GM19351 (cell line): ENCODE data around the gene SPTLC1.
"Not testable (repeated sequence)": the region's sequence is repeated elsewhere in the genome, so short reads cannot be mapped to it uniquely, and the experiment has no call there.

Source experiments
- ATAC-seq: cut with Tn5 transposase; IDR thresholded peaks from one replicate; pipeline ENCODE4 v1.9.1; 2021; ENCODE audit warnings: mild to moderate bottlenecking, moderate library complexity; ENCODE audit not compliant: unreplicated experiment

Gene SPTLC1

DNA sequence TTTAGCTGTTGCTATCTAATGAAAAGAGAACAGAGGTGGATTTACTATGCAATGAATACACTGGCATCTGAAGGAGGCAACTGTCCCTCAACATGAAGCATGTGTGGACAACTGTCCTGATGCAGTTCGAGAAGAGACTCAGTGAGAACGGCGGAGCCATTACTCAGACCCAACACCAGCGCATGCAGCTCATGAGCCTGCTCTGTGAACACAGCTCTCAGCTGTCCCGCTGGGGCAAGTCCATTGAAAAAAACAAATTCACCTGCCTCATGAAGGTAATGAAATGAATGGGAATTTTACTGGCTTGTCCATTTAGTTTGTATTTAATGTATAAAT lies 78.8 kb downstream of the SPTLC1 start:
- ATAC-seq = no peak

DNA sequence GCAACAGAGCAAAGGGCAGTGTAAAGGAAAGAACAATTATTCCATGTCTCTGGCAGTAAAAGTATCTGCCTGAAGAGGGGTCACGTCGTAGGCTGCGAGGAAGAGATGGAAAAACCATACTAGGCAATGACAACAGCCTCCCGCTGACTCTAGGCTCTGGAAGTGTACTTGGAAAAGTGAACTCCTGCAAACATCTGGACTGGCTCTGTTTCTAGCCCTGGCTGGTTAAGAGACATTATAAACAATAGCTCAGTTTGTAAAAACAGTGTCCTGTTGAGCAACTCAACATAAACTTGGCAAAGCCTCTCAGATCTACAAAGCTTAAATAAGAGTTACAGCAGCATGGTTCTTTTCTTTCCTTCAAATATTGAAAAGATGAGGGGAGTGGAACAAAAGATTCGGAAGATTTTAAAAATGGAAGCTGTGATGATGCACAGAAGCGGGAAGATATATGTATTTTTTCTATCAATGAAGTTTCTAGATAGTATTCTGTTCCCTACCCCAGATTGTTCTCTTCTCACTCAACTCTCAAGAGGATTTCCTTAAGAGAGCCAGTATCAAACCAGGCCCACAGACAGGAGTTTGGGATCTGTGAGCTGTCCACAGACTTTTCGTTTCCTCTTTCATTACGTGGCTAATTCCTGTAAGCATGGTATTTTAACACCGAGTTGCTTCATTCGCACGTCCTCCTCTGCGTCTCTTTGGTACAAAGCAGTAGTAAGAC lies 79.4 kb downstream of the SPTLC1 start:
- ATAC-seq = no peak

DNA sequence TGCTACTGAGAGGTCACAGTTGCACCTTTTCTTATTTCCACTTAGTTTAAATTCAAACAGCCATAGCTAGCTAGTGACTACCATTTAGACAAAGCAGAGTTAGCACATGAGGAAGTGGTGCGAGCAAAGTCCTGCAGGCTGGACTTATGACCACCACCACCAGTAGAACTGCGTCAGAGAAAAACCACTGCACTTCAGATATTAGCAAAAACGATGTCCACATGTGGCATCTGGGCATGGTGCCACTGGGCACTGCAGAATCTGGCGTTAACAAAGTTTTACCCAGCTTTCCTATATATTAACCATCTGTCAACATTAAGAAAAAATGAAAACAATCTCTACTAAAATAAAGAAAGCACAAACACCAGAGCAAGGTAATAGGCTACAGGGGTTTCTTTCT lies 80.1 kb downstream of the SPTLC1 start:
- ATAC-seq = no peak

DNA sequence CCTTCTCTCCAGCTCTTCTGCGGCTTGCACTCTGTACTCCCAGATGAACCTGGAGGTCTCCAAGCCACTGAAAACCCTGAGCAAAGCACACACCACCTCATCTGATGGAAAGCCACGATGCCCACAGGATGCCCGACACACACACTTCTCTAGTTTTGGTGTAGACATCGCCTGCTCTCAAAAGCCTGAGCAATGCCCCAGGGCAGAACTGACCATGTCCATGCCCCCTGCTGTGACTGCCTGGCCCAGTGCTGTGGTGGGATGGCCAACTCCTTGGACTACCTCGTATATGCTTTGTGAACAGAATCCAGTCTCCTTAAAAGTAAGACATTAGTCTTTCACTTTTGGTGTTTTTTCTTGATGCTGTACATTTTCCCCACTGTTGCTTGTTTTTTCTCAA lies 81.2 kb downstream of the SPTLC1 start:
- ATAC-seq = no peak

DNA sequence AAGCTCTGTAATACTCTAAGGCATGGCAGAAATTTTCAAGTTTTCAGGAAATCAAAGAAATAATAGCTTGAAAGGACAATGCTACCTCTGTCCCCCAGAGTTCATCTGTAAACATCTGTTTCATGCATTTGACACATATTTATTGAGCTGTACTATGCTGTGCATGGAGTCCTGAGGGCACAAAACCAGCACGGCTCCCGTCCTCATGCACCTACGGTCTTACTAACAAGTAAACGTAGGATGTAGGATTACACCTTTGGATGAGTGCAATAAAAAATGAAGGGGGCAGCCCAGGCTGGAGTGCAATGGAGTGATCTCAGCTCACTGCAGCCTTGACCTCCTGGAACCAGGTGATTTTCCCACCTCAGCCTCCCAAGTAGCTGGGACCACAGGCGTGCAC lies 81.9 kb downstream of the SPTLC1 start:
- no peak for ATAC-seq

DNA sequence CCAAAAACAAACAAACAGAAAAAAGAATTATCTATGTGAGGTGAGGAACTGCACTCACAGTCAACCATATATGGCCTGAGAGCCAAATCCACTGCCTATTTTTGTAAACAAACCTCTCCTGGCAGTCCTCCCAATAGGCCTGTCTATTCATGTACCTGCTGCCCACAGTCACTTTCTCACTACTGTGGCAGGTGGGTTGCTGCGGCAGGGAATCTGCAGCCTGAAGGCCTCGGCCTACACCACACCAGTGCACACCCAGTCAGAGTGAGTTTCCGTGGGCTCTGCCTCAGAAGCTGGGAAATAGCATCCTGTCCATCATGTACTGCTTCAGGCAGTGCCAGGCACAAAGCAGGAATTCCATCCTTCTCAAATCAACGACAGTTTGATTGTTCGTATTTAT lies 82.3 kb downstream of the SPTLC1 start:
- ATAC-seq = no peak

DNA sequence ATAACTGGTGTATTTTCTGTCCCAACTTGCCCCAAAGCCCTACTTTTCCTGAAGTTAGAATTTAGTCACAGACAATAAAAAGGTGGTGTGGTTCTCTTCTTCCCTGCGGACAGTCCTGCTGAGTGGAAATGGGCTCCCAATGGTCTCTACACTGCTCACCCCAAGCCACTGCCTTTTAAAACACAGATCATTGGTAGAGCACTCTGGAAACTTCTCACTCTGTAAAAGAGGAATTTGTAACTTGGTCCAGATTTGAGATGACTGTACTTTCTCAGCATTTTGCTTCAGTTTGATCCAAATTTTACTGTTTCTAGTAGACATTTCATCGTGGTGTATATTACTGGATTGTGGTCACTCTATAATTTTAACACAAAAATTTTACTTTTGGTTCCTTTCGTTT lies 84.8 kb downstream of the SPTLC1 start:
- ATAC-seq = no peak

DNA sequence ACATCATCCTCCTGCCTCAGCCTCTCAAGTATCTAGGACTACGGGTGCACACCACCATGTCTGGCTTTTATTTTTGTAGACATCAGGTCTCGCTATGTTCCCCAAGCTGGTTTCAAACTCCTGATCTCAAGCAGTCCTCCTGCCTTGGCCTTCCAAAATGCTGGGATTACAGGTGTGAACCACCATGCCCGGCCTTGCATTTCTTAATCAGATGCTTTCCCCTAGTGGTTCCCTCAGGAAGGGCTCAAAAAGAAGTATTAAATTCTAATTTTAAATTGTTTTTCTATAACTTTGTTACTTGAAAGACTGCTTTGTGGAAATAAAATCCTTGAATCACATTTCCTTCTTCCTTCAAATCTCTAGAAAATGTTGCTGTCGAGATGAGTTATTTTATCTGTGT lies 85.7 kb downstream of the SPTLC1 start:
- no peak for ATAC-seq

DNA sequence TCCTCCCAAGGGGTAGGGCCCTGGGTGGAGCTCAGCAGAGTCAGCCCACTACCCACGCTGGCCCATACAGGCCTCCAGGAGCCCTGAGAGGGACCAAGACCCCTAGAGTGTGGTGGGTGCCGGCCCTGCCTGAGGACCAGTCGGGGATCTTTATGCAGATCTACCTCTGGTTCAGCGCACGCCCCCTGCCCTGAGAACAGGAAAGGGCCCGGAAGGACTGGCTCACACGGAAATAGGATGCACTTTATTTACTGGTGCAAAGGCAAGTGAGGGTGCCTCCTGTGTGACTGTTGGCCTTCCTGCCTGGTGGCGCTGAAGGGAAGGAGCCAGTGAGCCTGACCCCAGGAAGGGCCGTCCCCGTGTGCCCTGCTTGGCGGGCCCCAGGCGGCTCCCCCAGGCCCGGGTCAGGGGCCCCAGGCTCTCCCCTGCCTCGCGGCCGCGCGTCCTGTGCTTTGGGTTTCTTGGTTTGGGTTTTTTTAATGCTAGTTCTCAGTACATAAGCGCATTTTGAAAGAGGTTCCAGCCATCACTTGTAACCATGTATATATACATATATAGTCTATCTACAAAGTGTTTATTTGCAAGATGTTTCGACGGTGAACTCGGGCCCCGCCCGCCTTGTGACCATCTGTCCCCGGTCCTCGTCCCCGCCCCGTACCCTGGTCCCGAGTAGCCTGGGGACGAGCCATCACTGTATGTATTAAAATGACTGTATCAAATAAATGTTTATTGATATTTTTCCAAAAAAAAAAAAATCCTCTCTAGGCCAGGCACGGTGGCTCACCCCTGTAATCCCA lies 88.8 kb downstream of the SPTLC1 start:
- no peak for ATAC-seq

DNA sequence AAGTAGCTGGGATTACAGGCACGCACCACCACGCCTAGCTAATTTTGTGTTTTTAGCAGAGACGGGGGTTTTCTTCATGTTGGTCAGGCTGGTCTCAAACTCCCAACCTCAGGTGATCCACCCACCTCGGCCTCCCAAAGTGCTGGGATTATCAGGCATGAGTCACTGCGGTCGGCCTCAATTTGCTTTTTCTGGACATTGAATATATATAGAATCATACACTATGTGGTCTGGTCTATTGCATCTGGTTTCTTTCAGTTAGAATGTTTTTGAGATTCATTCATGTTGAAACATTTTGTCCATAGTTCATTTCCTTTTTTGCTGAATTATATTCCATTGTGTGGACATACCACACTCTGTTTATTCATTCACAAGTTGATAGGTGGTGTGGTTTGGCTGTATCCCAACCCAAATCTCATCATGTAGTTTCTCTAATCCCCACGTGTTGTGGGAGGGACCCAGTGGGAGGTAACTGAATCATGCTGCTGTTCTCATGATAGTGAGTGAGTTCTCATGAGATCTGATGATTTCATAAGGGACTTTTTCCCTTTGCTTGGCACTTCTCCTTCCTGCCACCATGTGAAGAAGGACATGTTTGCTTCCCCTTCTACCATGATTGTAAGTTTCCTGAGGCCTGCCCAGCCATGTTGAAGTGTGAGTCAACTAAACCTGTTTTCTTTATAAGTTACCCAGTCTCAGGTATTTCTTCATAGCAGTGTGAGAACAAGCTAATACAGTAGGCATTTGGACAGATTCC lies 93.2 kb downstream of the SPTLC1 start:
- ATAC-seq = not testable (repeated sequence)

DNA sequence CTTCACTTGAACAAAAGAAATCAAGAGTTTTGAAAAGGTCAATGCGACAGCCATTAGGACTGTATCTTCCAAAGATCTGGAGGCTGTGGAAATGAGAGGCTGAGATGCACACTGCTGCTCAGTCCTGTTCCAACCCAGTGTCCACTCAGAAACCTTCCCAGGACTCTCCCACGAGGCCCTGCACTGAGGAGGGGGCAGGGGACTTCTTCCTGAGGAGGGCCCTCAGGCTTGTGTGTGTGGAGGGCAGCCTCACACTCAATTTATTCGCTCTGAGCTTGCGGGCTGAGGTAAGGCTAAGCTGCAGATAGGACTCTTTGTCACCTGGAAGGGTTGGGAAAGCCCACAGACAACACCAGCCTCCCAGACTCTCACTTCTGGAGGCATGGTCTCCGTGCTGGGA lies 95.6 kb downstream of the SPTLC1 start:
- no peak for ATAC-seq

DNA sequence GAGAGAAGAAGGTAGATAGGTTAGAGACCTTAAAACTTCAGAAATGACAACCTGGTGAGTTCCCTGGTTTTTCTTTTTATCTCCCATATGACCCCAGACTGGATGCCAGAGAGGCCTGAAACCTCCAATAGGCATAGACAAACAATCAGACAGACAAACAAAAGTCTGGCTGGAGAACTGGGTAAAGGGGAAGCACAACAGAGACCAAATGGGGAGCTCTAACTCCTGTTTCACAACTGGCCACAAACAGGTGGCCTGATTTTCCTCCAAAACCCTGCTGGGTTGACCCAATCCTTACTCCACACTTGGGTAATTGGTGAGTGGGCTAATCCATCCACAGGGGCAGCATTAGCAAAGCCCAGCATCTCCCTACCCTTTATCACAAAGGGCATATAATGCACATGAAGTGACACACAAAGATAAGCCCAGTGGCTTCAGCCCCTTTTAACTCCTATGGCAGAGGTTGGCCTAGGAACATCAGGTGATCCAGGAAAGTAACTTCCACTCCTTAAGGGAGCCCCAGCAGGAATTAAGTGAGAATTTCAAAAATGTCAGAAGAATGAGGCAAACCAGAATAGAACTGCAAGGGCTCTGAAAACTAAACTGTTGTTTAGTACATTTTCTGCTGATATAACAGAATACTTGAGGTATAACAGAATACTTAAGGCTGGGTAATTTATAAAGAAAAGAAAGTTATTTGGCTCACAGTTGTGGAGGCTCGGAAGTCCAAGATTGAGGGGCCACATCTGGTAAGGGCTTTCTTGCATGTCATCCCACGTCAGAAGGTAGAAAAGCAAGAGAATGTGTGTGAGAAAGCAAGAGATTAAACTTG lies 104.3 kb downstream of the SPTLC1 start:
- ATAC-seq = no peak

DNA sequence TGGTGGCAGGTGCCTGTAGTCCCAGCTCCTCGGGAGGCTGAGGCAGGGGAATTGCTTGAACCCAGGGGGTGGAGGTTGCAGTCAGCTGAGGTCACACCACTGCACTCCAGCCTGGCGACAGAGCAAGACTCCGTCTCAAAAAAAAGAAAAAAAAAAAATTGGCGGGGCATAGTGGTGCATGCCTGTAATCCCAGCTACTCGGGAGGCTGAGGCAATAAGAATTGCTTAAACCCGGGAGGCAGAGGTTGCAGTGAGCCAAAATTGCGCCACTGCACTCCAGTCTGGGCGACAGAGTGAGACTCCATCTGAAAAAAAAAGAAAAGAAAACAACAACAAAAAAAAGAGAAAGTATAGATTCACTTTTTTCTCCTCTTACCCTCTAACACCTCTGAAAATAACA lies 105.0 kb downstream of the SPTLC1 start:
- ATAC-seq = not testable (repeated sequence)

DNA sequence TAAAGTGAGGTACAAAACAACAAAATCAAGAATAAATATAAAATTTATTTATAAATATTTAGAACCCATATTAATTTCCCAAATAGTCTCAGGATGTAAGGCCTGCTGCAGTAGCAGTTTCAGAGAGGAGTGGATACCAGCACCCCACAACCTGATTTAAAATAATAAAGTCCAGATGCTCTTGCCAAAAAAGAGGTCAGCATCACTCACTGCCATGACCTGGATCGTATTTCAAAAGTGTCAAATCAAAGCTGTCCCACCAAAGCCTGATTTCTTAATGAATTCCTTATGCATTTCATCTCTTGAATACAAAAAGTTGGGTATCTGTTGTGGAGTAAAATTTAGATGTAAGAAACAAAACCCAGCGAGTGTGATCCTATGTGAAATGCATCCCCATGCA lies 107.2 kb downstream of the SPTLC1 start:
- ATAC-seq = no peak

DNA sequence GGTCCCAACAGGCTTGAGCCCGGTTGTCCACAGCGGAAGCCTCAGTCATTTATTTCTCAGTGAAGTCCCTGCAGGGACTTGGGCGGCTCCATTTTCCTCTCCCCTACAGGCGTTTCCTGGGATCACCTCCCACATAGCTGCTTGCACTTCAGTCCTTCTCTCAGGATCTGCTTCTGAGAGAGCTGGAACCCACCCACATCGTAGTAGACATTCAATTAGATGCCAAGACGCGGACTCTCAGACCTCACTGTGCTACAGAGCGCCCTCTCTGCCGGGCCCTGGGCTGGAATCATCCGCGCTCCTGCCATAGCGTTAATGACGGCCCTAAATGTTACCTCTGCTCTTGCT lies 111.2 kb downstream of the SPTLC1 start:
- ATAC-seq = no peak

DNA sequence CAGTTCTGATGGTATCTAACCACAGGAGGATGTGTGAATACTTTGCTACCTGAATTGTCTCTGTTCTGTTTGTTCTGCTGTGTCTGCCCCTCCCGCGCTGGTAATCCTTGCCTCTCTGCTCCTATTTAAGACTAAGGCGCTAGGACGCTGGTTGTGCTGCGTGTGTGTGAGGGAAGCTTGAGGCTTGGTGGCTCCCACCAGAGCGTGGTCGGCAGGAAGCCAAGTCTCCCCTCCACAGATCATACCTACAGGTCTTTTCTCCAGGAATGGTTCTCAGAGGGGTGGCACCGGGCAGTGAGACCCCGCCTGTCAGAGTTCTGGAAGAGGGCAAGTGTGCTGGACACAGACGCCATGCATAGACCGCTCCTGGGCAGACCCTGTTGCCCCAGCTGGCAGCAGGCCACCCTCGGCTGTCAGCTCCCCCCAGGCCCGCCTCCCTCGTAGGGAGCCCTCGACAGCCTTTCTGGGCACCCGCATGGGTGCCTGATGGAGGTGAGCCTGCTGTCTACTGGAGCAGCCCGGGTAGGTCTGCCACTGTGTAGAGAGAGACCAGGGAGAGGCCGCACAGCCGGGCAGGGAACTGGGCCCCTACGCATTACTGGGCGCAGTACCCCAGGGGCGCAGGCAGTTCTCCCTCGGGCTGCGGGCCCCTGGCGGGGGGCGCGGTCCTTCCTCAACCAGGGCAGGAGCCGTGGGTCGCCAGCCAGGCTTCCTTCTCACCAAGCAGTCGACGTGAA lies 111.7 kb downstream of the SPTLC1 start:
- no peak for ATAC-seq

DNA sequence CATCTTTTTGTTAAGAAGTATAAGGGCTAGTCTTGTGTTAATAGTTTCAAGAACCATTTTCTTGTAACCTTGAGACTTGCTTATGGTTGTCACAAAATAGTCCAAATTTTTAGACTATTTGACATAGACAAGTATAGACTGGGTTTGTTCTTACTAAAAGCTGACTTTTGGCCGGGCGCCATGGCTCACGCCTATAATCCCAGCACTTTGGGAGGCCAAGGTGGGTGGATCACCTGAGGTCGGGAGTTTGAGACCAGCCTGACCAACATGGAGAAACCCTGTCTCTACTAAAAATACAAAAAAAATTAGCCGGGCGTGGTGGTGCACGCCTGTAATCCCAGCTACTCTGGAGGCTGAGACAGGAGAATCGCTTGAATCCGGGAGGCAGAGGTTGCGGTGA lies 113.3 kb downstream of the SPTLC1 start:
- not testable (repeated sequence) for ATAC-seq

DNA sequence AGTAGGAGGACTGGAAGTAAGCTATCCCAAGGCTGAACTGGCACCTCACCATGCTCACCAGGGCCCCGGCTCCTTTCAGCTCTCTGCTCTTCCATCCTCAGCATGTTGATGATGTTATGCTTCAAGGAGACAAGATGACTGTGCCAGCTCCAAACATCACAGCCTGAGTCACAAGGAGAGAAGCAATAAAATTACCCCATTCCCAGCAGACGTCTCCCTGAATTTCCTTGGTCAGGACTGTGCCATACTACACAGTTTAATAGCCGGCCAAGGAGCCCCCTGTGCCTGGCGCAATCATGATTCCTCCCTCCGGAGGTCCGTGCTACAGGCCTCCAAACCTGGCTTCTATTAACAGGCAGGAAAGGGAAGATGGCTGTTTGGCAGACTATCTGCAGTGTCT lies 114.0 kb downstream of the SPTLC1 start:
- no peak for ATAC-seq

DNA sequence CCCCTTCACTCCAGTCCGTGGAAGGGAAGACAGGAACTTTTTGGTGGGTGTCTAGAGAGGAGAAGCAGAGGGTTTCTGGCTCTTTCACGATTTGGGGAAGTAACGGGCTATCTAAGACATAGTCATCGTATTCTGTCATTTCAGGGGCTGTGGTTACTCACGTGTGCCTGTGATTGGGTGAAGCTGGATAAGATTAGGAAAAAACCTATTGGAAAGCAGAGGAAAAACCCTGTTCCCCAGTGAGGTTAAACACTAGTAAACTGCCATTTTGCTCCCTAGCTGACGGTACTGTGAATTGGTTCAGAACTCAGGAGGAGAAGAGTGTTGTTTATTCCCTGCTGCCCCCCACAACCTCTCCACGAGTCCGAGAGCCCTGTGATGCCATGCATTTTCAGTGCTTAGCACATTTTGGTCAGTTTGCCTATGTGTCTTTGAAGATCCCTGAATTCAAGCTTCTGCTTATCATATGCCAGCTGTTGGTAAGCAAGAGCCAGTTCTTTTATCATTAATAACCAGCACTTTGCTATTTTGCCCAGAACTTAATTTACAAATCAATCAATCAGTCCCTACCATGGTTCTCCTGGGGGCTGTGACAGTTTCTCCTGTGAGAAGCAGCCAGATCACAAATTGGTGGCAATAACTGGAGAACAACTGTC lies 120.1 kb downstream of the SPTLC1 start:
- no peak for ATAC-seq

DNA sequence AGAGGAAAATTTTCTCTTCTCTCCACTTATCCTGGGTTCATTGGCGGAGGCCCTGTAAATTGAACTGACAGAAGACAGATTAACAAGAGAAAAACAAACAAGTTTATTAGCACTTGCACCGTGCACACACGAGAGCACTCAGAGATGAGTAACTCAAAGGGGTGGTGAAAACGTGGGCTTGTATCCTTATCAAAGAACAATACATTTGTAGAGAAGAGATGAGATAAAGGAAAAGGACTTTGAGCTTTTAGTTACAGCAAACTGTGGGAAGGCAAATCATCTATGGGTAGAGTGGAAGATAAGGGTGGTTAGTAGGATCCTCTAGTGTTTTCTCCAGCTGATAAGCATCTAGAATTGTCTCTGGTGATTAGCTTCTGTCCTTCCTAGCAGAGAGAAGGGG lies 120.8 kb downstream of the SPTLC1 start:
- ATAC-seq = no peak
